Right kidney (tissue), 1 donor: ENCODE data around the gene ZNF521.

Source experiments
- DNase-seq: peaks from one replicate; pipeline ENCODE4 v3.0.0-alpha.2; 2016

The ZNF521 gene

DNA sequence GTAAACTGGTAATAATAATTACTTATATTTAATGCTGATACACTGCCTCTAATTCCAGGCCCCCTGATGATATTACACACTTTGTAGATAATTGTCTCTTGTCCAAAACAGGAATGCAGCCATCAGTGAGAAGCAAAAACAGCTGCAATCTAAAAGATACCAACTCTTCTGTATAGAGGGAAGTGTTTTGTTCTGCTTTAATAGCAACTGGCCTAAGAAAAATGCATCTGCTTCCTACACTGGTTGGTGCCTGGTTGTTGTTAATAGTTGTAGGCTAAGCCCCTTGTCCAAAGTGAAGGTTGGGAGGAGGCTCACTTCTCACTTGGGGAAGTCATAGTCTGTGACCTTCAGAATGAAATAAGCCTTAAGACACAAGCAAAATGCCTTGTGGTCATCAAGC lies 332.0 kb downstream of the ZNF521 start:
- DNase-seq, result no peak

DNA sequence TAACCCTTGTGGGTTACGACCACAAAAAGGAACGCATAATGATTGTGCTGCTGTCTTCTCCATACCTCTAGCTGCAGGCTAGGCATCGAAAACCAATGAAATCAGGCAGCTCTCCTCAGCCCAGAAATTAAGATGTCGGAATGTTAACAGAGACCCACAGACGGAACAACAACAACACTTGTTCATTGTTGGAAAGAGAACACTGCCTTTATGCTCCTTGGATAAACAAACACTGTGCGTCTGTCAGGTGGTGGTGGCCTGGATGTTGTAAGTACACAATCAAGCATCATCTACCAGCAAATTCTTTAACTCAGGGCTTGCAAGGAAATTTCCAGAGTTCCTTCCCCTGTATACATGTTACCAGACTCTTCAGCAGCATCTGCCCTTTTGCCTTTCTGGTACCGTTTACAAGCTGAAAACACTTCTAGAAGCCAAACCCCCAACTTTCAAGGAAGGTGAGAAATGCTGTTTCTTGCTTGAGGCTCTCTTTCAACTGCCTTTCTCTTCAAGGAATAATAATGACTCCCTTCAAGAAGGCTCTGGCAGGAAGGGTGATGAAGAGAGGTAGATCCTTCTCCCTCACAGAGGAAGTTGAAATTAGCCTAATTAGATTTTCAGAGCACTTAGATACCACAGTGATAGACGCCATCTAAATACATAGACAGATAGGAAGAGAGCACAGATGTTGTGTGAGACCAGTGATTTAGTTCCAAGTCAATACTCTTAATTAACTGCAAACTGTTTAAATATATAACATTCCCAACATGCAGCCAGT lies 332.7 kb downstream of the ZNF521 start:
- DNase-seq, result no peak

- DNase-seq, result no peak
Measured at GRCh38 chr18:25016666-25017065, 335.3 kb downstream of the ZNF521 start.

DNA sequence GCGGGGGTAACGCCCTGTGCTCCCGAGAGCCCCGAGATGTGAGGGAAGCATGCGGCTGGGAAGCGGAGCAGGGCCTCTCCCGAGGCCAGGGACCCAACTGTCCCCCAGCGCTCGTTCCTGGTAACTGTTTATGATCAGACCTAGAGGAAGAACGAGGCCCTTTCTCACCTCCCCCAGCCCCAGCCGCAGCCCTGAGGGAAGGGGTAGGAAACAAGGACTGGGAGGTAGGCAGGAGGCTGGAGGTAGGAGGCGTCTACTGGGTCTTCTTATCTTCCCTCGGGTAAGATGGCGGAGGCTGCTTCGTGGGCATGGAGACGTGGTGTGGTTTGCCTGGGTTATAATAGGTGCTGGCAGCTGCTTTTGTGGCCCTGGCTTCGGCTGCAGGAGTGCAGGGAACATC lies 335.8 kb downstream of the ZNF521 start:
- no peak for DNase-seq
